HEK293 (cell line): Measurements from ENCODE around the gene LRRC10B.
A peak's percentile ranks its signal among the peaks of the same experiment; 100 is the strongest.

ENCODE experiments used
- CTCF ChIA-PET: fragments of 350-600 bp; formaldehyde crosslinking; extraction: SDS; loops from one replicate; lab custom pipeline; 2021; ENCODE audit warnings: antibody characterized with exemption; lab: Yijun Ruan, JAX
- POLR2A ChIA-PET: fragments of 300-600 bp; formaldehyde crosslinking; extraction: SDS; loops from one replicate; lab custom pipeline; 2020; ENCODE audit warnings: antibody characterized with exemption, inconsistent platforms; lab: Yijun Ruan, JAX
- H3K27ac ChIP-seq: fragments of 200-500 bp; sonication (Bioruptor generic); 2 replicates; pipeline ENCODE4 v1.5.1; 2014; ENCODE audit warnings: low read depth, low read length, control low read depth, inconsistent platforms; ENCODE audit errors: extremely low read depth
- H3K36me3 ChIP-seq, 2 experiments: fragments of 200-500 bp in 1 of 2; sonication (Bioruptor generic) in 1 of 2; 1 replicate in 1 of 2; 2 replicates in 1 of 2; pipeline ENCODE4 v1.5.1; 2014 to 2017; ENCODE audit warnings: inconsistent platforms in 2 of 2, low read length in 2 of 2; ENCODE audit not compliant: control insufficient read depth in 2 of 2, insufficient read depth in 1 of 2
- H3K4me1 ChIP-seq: fragments of 200-500 bp; sonication (Bioruptor generic); 2 replicates; pipeline ENCODE4 v1.5.1; 2014; ENCODE audit warnings: mild to moderate bottlenecking, low read length, inconsistent platforms; ENCODE audit not compliant: control insufficient read depth, insufficient read depth
- H3K4me3 ChIP-seq: 2 replicates; pipeline ENCODE4 v1.5.1; 2011; ENCODE audit warnings: low read depth, mild to moderate bottlenecking, control low read depth, low read length, moderate library complexity
- H3K9me3 ChIP-seq: fragments of 200-500 bp; sonication (Bioruptor generic); 2 replicates; pipeline ENCODE4 v1.5.1; 2014; ENCODE audit warnings: low read depth, low read length, inconsistent platforms; ENCODE audit not compliant: control insufficient read depth, insufficient read depth
- CTCF ChIP-seq: fragments of 450-650 bp; formaldehyde crosslinking; IDR thresholded peaks from 2 replicates; pipeline ENCODE4 v1.5.1; 2016; ENCODE audit warnings: missing biosample characterization, missing genetic modification characterization
- HOXA7 ChIP-seq: sonication (generic); formaldehyde crosslinking; IDR thresholded peaks from 2 replicates; pipeline ENCODE4 v1.8.1; 2022; ENCODE audit warnings: missing genetic modification reagents, borderline replicate concordance
- REST ChIP-seq: fragments of 450-650 bp; formaldehyde crosslinking; IDR thresholded peaks from 2 replicates; pipeline ENCODE4 v1.5.1; 2016; ENCODE audit warnings: missing biosample characterization, missing genetic modification characterization
- SP2 ChIP-seq: fragments of 450-650 bp; formaldehyde crosslinking; IDR thresholded peaks from 2 replicates; pipeline ENCODE4 v1.5.1; 2016; ENCODE audit warnings: missing biosample characterization, missing genetic modification characterization
- TRIM28 ChIP-seq: IDR thresholded peaks from 2 replicates; pipeline ENCODE4 v1.6.1; 2011; ENCODE audit warnings: low read length, control low read depth, borderline replicate concordance
- ZBTB10 ChIP-seq: fragments of 450-650 bp; formaldehyde crosslinking; IDR thresholded peaks from 2 replicates; pipeline ENCODE4 v1.5.1; 2016; ENCODE audit warnings: missing biosample characterization, missing genetic modification characterization
- ZBTB11 ChIP-seq: fragments of 450-650 bp; formaldehyde crosslinking; conservative IDR thresholded peaks from 2 replicates; pipeline ENCODE4 v1.5.1; 2016; ENCODE audit warnings: low read depth, missing biosample characterization, missing genetic modification characterization
- ZBTB8A ChIP-seq: fragments of 450-650 bp; formaldehyde crosslinking; IDR thresholded peaks from 2 replicates; pipeline ENCODE4 v1.5.1; 2016; ENCODE audit warnings: missing biosample characterization, missing genetic modification characterization
- ZFP3 ChIP-seq: fragments of 450-650 bp; formaldehyde crosslinking; IDR thresholded peaks from 2 replicates; pipeline ENCODE4 v1.5.1; 2016; ENCODE audit warnings: low read depth, missing biosample characterization, missing genetic modification characterization
- ZFP37 ChIP-seq: fragments of 450-650 bp; formaldehyde crosslinking; IDR thresholded peaks from 2 replicates; pipeline ENCODE4 v1.5.1; 2016; ENCODE audit warnings: missing biosample characterization, missing genetic modification characterization
- ZNF140 ChIP-seq: fragments of 450-650 bp; formaldehyde crosslinking; IDR thresholded peaks from 2 replicates; pipeline ENCODE4 v1.5.1; 2016; ENCODE audit warnings: missing biosample characterization, missing genetic modification characterization
- ZNF223 ChIP-seq: fragments of 450-650 bp; formaldehyde crosslinking; IDR thresholded peaks from 2 replicates; pipeline ENCODE4 v1.5.1; 2016; ENCODE audit warnings: missing biosample characterization, missing genetic modification characterization
- ZNF248 ChIP-seq: fragments of 450-650 bp; formaldehyde crosslinking; IDR thresholded peaks from 2 replicates; pipeline ENCODE4 v1.5.1; 2017; ENCODE audit warnings: missing biosample characterization, missing genetic modification characterization
- ZNF274 ChIP-seq, 2 experiments: fragments of 200-500 bp in 1 of 2; fragments of 450-650 bp in 1 of 2; sonication (Bioruptor generic) in 1 of 2; formaldehyde crosslinking in 1 of 2; IDR thresholded peaks; 2 replicates each; pipeline versions ENCODE4 v1.5.1 to v1.6.1; 2014 to 2016; ENCODE audit warnings: borderline replicate concordance in 1 of 2, inconsistent platforms in 1 of 2, low read length in 1 of 2, missing biosample characterization in 1 of 2, missing genetic modification characterization in 1 of 2
- ZNF354C ChIP-seq: fragments of 450-650 bp; formaldehyde crosslinking; IDR thresholded peaks from 2 replicates; pipeline ENCODE4 v1.5.1; 2016; ENCODE audit warnings: missing biosample characterization, missing genetic modification characterization, low read depth, borderline replicate concordance
- ZNF366 ChIP-seq: fragments of 450-650 bp; formaldehyde crosslinking; conservative IDR thresholded peaks from 2 replicates; pipeline ENCODE4 v1.5.1; 2016; ENCODE audit warnings: missing biosample characterization, missing genetic modification characterization
- ZNF37A ChIP-seq: fragments of 450-650 bp; IDR thresholded peaks from 2 replicates; pipeline ENCODE4 v1.5.1; 2018; ENCODE audit warnings: missing biosample characterization, missing genetic modification characterization
- ZNF391 ChIP-seq: fragments of 450-650 bp; formaldehyde crosslinking; IDR thresholded peaks from 2 replicates; pipeline ENCODE4 v1.5.1; 2016; ENCODE audit warnings: low read depth, missing biosample characterization, missing genetic modification characterization, borderline replicate concordance
- ZNF426 ChIP-seq: fragments of 450-650 bp; formaldehyde crosslinking; IDR thresholded peaks from 2 replicates; pipeline ENCODE4 v1.5.1; 2017; ENCODE audit warnings: missing biosample characterization, missing genetic modification characterization, mild to moderate bottlenecking, inconsistent platforms, moderate library complexity
- ZNF623 ChIP-seq: fragments of 450-650 bp; formaldehyde crosslinking; IDR thresholded peaks from 2 replicates; pipeline ENCODE4 v1.5.1; 2016; ENCODE audit warnings: missing biosample characterization, missing genetic modification characterization
- ZNF629 ChIP-seq: fragments of 450-650 bp; formaldehyde crosslinking; IDR thresholded peaks from 2 replicates; pipeline ENCODE4 v1.5.1; 2017; ENCODE audit warnings: missing biosample characterization, missing genetic modification characterization
- ZNF654 ChIP-seq: fragments of 450-650 bp; formaldehyde crosslinking; IDR thresholded peaks from 2 replicates; pipeline ENCODE4 v1.5.1; 2016; ENCODE audit warnings: low read depth, missing biosample characterization, missing genetic modification characterization
- ZNF664 ChIP-seq: fragments of 450-650 bp; formaldehyde crosslinking; IDR thresholded peaks from 2 replicates; pipeline ENCODE4 v1.5.1; 2016; ENCODE audit warnings: missing biosample characterization, missing genetic modification characterization
- ZNF76 ChIP-seq: fragments of 450-650 bp; formaldehyde crosslinking; IDR thresholded peaks from 2 replicates; pipeline ENCODE4; 2016; ENCODE audit warnings: low read depth, missing biosample characterization, missing genetic modification characterization, borderline replicate concordance
- ZNF843 ChIP-seq: fragments of 450-650 bp; formaldehyde crosslinking; IDR thresholded peaks from 2 replicates; pipeline ENCODE4 v1.5.1; 2016; ENCODE audit warnings: missing biosample characterization, missing genetic modification characterization
- ZSCAN30 ChIP-seq: fragments of 450-650 bp; IDR thresholded peaks from 2 replicates; pipeline ENCODE4 v1.5.1; 2018; ENCODE audit warnings: missing biosample characterization, mild to moderate bottlenecking, missing genetic modification characterization, moderate library complexity

Gene LRRC10B

GRCh38 chr11:61507012-61507768 is 1.4 kb upstream of the LRRC10B start:
- ChIA-PET CTCF (interaction anchor here (0.6 to 17.2 kb wide), 8 partner anchors 10 to 462 kb away, joined by 3 to 325 read pairs (median 6); a partner anchor contains a TSS), POLR2A (interaction anchor here (0.7 kb wide), 1 partner anchor 18 kb away, joined by 3 read pairs; no protein-coding TSS in a partner anchor)
- TF ChIP-seq ZNF664 (0 out of 2 replicates have a peak, but pooled peaks have one; percentile 35), ZNF76 (tag by site-specific recombination) (no peak), ZFP3 (tag by site-specific recombination) (no peak), ZBTB11 (tag by site-specific recombination) (peak; percentile 68; the same call in 1 of the 2 replicates), ZNF629 (tag by site-specific recombination) (0 out of 2 replicates have a peak, but pooled peaks have one; percentile 21), ZBTB10 (tag by site-specific recombination) (no peak), ZSCAN30 (tag by site-specific recombination) (no peak), ZNF248 (no peak), HOXA7 (CRISPR knock-in tag) (no peak), SP2 (tag by site-specific recombination) (no peak), ZNF366 (tag by site-specific recombination) (no peak), ZNF654 (0 out of 2 replicates have a peak, but pooled peaks have one; percentile 11), ZNF391 (tag by site-specific recombination) (no peak), REST (tag by site-specific recombination) (peak; percentile 61), ZNF843 (tag by site-specific recombination) (no peak), ZNF426 (tag by site-specific recombination) (peak; percentile 71), ZNF140 (0 out of 2 replicates have a peak, but pooled peaks have one; percentile 29), CTCF (tag by site-specific recombination) (no peak), ZNF37A (tag by site-specific recombination) (no peak), ZBTB8A (tag by site-specific recombination) (peak; percentile 68), TRIM28 (no peak), ZNF274 (IDR thresholded peaks at IDR 0.05; ENCODE audit: low read length) (no peak), ZNF274 (tag by site-specific recombination; IDR thresholded peaks at IDR 0.05; ENCODE audit: borderline replicate concordance) (no peak), ZNF223 (tag by site-specific recombination) (no peak), ZNF623 (tag by site-specific recombination) (peak; percentile 64), ZNF354C (no peak), ZFP37 (no peak)

More at GRCh38 chr11:61507012-61507768, 1.4 kb upstream of the LRRC10B start:
- Histone ChIP-seq H3K27ac (no peak overlapping the region), H3K36me3 (no peaks in the 10 kb centered on the region), H3K4me1 (no peaks in the 10 kb centered on the region), H3K4me3 (no peak overlapping the region), H3K9me3 (no peaks in the 10 kb centered on the region)
